IPS-18c (cell line): ENCODE data around the gene GP5.

Experiments
- H3K4me3 ChIP-seq: 2 replicates; pipeline ENCODE4 v1.7.0; 2013; ENCODE audit warnings: low read depth, mild to moderate bottlenecking, low read length, moderate library complexity; ENCODE audit not compliant: insufficient read depth
- H3K9me3 ChIP-seq: one replicate; pipeline ENCODE4 v1.6.1; 2013; ENCODE audit warnings: mild to moderate bottlenecking, low read length, moderate library complexity; ENCODE audit not compliant: control insufficient read depth, insufficient read depth

The GP5 gene

DNA sequence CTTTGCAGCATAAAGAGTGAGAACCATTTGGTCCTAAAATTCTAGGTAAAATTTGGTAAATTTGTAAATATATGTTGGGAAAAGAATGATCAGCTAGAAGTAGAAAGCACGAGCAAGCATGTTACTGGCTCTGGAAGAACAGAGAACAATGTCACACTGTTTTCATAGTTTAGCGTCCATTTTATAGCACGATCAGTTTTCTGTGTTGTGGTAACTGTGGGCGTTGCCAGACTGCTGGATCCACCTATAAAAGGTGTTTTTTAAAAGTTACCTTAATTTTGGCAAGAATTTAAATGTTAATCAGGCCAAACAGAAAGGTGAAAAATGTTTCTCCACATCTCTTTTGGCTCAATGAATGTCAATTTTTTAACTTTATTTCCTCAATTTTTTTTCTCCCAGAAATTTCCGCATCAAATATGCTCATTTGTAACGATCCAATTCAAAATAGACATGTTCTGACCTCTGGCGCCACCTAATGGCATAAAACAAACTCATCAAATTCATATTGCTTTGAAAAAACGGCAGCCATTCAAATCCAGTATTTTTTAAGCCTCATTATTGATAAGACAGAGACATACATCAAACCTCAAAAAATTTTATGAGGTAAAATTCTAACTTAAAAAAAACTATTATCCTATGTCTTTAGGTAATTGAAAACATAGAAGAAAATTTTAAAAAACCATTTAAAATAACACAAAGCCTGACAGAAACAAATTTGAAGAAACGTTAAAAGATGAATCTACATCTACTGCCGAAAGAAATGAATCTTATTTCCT, 5.5 kb upstream of the GP5 start:
- H3K4me3 ChIP-seq = no peak overlapping the region
- H3K9me3 ChIP-seq = no peaks in the 10 kb centered on the region

DNA sequence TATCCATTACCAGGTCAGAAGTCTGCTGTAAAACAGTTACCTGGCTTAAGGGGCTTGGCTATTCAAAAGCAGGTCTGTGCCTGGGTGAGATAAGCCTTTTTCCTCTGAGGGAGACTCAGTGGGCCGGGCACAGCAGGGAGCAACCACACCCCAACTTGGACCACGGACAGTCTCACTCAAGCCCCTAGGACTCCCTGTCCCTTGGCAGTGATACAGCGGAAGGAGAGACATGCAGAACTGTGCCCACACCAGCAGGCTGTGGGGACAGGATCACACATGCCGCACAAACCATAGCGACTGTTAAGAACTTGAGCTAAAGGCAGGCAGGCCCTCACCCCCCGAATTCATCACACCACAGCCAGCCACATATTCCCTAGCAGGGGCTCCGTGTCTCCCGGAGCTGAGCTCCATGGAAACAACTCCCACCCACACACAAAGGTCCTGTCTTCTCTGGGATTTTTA, 2.8 kb upstream of the GP5 start:
- Histone ChIP-seq H3K9me3 (no peaks in the 10 kb centered on the region), H3K4me3 (no peak overlapping the region)

DNA sequence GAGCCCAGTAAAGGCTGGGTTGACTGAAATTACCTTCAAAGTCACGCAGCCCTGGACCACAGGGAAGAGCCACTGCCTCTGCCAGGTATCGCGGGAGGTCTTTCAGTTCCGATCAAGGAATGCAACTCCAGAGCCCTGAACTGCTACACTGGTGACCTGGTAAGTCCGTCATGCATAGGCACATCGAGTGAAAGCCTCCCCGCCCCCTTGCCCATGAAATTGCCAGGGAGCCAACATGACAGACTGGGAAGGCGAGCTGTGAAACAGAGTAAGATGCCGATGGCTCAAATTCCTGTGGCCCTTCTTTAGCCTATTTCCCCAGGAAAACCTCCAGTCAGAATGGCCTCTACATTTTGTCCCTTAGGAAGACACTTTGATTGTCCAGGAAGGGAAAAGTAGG, 2.3 kb upstream of the GP5 start:
- Histone ChIP-seq H3K4me3 (no peak overlapping the region), H3K9me3 (no peaks in the 10 kb centered on the region)

DNA sequence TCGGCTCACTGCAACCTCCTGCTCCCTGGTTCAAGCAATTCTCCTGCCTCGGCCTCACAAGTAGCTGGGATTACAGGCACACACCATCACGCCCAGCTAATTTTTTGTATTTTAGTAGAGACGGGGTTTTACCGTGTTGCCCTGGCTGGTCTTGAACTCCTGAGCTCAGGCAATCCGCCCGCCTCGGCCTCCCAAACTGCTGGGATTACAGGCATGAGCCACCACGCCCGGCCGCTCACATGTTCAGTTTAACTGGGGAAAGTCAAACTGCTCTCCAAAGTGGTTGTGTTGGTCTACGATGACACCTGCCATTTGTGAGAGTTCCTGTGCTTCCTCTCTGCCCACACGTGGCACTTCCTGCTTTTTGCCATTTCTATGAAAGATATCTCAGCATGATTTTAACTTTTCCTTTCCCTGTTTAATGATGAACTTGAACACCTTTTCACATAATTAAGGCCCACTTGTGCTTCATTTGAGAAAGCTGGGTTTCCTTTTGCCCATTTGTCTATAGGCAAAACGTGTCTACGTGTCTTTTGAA, 877 bp upstream of the GP5 start:
- H3K4me3 ChIP-seq = no peak overlapping the region
- H3K9me3 ChIP-seq = no peaks in the 10 kb centered on the region

DNA sequence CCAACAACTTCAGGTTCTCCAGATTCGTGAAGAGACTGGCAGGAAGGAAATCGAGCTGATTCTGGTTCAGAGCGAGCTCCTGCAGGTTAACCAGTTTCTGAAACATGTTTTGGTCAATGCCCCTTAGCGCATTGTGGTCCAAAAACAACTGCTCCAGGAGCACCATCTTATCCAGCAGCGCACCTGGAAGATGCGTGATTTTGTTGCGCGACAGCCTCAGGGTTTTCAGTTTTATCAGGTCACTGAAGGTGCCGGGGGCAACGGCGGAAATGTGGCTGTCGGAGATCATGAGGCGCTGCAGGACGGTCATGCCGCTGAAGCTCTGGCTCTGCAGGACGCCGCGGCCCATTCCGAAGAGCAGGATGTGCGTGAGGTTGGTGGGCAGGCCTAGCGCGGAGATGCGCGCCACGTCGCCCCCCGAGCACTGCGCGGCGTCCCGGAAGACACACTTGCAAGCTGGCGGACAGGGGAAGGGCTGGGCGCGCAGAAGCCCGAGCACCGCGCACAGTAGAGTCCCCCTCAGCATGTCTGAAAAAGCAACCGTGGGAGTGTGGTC, 1.2 kb downstream of the GP5 start:
- no peak overlapping the region for H3K4me3 ChIP-seq
- H3K9me3 ChIP-seq = no peaks in the 10 kb centered on the region

DNA sequence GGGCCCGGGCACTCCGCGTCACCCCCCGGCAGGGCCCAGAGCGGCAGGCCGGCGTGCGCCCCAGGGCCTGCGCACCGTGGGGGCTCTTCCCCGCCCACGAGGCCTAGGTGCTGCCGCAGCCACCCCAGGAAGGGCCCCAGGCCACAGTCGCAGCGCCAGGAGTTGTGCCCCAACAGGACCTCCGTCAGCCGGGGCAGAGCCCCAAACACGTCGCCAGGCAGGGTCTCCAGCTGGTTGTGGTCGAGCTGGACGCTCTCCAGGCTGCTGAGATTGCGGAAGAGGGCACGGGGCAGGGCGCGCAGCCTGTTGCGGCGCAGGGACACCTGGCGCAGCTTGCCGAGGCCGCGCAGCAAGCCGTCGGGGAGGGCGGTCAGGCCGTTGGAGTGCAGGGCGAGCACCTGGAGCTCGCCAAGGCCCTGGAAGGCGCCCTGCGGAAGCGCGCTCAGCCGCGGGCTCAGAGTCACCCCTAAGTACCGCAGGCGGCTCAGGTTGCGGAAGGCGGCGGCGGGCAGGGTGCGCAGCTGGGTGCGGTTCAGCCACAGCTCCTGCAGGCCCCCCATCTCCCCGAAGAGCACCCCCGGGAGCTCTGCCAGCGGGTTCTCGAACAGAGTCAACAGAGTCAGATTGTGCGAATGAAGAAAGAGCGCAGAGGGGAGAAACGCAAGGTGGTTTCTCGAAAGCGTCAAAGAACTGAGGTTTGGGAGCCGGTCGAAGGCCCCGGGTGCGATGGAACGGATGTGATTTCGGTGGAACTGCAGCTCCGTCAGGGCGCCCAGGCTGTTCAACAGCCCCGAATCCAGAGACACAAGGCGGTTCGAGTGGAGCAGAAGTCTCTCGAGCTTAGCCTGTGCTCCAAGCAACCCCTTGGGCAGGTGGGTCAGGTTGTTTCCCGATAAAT, 2.0 kb downstream of the GP5 start:
- H3K9me3 ChIP-seq = no peaks in the 10 kb centered on the region
- H3K4me3 ChIP-seq = no peak overlapping the region

DNA sequence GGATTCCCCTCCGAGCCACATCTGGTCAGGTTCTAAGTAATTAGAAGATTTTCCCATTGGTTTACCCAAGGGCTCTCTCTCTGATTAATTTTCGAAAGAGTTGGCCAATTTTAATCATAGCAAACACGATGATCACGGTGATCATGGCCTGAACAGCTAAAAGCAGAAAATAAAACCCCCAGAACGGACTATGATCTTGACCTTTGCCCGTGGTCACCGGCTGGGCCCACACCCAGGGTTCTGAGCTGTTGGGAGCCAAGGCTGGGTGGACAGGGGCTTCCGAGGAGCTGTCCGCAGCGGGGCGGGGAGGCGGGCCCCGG, 2.6 kb downstream of the GP5 start:
- no peaks in the 10 kb centered on the region for H3K9me3 ChIP-seq
- no peak overlapping the region for H3K4me3 ChIP-seq

DNA sequence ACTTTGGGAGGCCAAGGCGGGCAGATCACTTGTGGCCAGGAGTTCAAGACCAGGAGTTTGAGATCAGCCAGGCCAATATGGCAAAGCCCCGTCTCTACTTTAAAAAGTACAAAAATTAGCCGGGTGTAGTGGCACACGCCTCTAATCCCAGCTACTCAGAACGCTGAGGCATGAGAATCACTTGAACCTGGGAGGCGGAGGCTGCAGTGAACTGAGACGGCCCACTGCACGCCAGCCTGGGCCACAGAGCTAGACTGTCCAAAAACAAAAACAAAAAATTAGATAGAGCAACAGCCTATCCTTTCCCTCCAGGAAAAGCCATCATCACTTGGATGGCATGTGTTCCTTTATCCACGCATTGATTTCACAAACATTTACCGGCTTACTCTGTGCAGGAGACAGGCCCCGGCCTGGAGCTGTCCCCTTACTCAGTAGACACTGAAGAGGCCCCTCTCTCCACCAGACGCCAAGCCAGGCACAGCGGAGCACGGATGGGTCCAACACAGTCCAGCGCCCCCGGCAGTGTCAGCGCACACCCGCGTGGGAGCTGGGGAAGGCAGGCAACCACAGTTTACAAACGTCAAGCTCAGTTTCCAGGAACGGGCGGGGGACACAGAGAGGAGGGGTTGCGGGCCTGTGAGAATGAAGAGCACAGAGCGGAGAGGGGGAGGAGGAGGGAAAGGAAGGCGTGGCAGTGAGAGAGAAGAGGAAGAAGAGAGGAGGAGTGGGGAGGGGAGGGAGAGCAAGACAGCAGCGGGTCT, 3.1 kb downstream of the GP5 start:
- no peaks in the 10 kb centered on the region for H3K9me3 ChIP-seq
- H3K4me3 ChIP-seq = no peak overlapping the region; the same call in 1 of the 2 replicates

DNA sequence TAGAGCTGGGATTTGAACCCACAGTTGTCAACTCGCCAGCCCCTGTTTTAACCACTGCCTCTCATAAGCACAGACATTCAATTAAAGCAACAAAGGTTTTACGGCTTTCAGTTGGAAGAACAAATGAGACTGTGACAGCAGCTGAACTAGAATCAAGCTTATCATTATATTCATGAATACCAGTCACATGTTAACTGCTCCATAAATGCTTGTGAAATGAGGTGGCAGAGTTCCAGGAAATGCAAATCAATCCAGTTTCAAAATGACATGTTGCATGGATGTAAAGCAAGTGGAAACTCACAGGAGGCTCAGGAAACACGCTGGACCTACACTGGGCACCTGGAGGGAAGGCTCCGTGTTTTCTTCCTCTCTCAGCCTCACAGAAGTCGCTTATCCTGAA, 3.9 kb downstream of the GP5 start:
- no peak overlapping the region for H3K4me3 ChIP-seq
- H3K9me3 ChIP-seq = no peaks in the 10 kb centered on the region

DNA sequence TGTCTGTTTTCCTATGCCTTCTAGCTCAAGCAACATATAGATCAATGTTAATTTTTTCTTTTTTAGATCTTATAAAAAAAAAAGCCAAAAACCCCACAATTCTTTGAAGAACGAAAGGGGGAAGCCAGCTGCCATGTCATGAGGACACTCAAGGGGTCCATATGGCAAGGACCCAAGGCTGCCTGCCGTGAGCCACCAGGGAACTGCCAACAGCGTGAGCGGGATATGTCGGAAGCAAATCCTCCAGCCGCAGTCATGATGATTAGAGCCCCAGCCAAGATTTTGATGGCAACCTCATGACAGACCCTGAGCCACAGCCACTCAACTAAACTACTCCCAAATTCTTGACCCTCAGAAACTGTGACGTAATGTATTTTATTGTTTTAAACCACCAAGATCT, 6.5 kb downstream of the GP5 start:
- Histone ChIP-seq H3K9me3 (no peaks in the 10 kb centered on the region), H3K4me3 (no peak overlapping the region)

DNA sequence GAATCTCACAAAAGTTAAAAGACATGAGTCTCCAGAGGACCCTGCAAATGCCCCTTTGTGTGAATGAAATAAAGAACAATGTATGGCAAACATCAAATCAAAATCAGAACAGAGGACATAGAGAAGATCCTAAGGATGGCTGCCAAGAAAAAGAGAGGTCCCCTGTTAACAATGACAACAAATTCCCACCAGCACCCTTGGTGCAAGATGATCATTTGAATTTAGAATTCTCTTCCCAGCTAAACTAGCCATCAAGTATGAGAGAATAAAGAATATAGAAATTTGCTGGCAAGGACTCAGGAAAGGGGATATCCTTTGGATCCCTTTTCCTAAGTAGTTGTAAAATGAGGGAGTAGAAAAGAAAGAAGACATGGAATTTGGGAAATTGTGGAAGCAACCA, 8.2 kb downstream of the GP5 start:
- H3K9me3 ChIP-seq = no peaks in the 10 kb centered on the region
- no peak overlapping the region for H3K4me3 ChIP-seq

DNA sequence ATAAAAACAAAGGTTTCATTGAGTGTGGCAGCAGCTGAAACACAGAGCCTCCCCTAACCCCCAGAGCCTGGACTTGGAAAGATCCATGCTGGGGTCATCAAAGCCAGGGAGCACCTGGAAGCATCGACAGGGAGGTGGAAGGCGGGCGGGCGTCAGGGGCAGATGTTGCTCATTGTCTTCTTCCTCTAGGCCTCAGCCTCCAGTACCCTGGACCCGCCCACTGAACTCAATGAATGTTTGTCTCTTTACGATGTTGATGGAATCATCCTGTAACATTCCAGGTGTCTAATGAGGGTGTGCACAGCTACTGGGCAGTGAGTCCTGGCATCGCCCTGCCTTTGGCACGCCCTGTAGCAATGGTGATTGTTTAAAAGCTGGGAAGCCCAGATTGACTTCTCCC, 9.8 kb downstream of the GP5 start:
- H3K4me3 ChIP-seq = no peak overlapping the region
- H3K9me3 ChIP-seq = no peaks in the 10 kb centered on the region

DNA sequence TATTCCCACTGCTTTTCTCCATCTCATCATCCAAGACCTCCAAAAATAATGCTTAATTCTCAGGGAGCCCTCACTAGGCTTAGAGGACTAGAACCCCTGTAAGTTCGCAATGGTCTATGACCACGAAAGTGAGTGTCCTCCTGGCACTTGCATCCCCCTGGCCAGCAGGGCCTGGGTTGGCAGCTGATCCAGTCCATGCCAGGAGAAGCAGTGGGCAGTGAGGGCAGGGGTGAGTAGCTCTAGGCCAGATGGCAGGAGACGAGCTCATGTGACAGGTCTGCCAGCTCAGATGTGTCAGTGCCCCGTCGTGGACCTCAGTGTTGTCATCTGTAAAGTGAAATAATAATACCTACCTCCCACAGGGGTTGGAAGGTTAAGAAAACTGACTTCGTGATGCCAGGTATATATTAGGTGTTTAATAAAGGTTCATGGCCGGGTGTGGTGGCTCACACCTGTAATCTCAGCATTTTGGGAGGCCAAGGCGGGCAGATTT, 11.1 kb downstream of the GP5 start:
- Histone ChIP-seq H3K4me3 (no peak overlapping the region), H3K9me3 (no peaks in the 10 kb centered on the region)

DNA sequence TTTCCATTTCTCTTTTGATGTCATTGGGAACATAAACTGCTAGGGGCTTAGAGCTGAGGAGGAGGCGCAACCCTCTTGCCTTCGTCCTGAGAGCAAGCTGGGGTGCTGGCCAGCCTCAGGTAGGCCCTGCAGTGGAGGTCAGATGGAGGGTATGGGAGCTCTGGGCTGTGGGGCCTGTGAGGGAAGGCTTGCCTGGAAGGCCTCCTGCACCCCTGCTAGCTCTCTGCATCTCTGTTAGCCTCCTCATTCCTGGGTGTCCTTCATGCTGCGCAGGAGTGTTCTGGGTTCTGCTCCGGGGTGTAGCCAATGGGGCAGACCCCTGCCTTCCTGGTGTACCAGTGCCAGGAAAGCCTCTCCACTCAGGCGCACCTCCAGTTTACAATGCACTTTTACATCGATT, 11.8 kb downstream of the GP5 start:
- no peaks in the 10 kb centered on the region for H3K9me3 ChIP-seq
- H3K4me3 ChIP-seq = no peak overlapping the region

DNA sequence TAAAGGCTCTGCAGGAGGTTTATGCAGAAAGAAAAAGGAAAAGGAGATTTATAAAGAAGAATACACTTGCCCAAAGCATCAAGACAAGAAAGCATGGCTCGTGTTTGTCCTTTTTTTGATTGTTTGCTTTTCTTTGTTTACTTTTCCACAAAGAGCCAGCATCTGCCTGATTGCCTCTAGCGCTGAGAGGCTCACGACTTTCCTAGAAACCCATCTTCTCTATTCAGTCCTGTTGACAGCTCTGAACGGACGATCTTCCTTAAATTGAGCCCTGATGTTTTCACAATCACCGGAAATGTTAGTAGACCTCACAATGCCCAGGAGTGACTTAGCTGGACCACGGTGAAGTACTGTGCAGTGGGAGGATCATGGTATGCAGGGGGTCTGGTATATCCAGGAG, 12.4 kb downstream of the GP5 start:
- Histone ChIP-seq H3K4me3 (no peak overlapping the region), H3K9me3 (no peaks in the 10 kb centered on the region)

DNA sequence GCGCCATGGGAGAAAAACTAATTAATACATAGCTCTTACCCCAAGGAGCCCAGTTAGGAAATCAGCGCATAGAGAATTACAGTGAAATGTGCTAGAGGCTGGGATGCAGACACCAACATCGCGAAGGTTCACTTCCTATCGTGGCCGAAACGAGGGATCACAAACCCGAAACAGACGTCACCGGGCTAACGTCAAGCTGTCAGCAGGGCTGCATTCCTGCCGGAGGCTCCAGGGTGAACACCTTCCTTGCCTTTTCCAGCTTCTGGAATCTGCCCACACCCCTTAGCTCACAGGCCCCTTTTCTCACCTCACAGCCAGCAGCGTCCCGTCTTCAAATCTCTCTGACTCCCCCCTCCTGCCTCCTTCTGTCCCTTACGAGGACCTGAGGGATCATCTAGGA, 13.0 kb downstream of the GP5 start:
- H3K9me3 ChIP-seq = no peaks in the 10 kb centered on the region

DNA sequence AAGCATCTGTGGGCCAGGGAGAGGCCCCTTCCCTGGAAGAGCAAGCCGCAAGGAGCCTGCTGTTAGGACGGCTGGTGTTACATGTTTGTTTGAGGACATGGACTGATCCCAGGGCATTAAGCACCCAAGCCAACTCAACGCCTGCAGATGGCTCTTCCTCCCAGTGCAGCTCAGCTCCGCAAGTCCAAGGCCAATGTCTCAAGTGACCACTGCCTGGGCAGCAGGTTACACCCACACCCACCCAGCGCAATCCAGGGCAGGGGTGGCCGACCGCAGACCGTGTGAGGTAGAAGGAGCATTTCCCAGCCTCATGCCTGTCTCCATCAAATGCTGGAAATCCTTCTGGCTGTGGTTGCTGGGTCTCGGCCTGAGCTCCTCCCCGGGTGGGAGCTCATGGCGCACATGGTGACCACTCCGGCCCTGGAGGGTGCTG, 14.5 kb downstream of the GP5 start:
- no peak overlapping the region for H3K4me3 ChIP-seq
- H3K9me3 ChIP-seq = no peaks in the 10 kb centered on the region

More for the DNA sequence above, 13.0 kb downstream of the GP5 start:
- no peak overlapping the region for H3K4me3 ChIP-seq
